Ascending aorta (tissue), 2 donors: ENCODE data around the gene FNDC5. TPM values are rescaled to one million over a fixed set of nuclear protein-coding genes. Genes with fewer than 3 reads are reported as not detected.
A peak's percentile ranks its signal among the peaks of the same experiment; 100 is the strongest.

Experiments
- DNase-seq, 2 donors: peaks; one replicate each; pipeline ENCODE4 v3.0.0-alpha.2; 2019; ENCODE audit warnings: low spot score in 2 of 2
- H3K27ac ChIP-seq, 2 donors: fragments of 200-600 bp; sonication (generic); one replicate each; pipeline ENCODE4 v1.5.1; 2016 to 2017; ENCODE audit warnings: mild to moderate bottlenecking in 1 of 2
- H3K27me3 ChIP-seq: fragments of 200-600 bp; sonication (generic); one replicate; pipeline ENCODE4 v1.5.1; 2017
- H3K36me3 ChIP-seq, 2 donors: fragments of 200-600 bp; sonication (generic); one replicate each; pipeline ENCODE4 v1.5.1; 2016
- H3K4me1 ChIP-seq, 2 donors: fragments of 200-600 bp; sonication (generic); one replicate each; pipeline ENCODE4 v1.5.1; 2016 to 2017; ENCODE audit warnings: mild to moderate bottlenecking in 1 of 2
- H3K4me3 ChIP-seq, 2 donors: fragments of 200-600 bp; sonication (generic); one replicate each; pipeline ENCODE4 v1.5.1; 2016 to 2017; ENCODE audit warnings: mild to moderate bottlenecking in 1 of 2
- H3K9me3 ChIP-seq, 2 donors: fragments of 200-600 bp; sonication (generic); one replicate each; pipeline ENCODE4 v1.5.1; 2016
- intact Hi-C: fragments of 100-400 bp; cut with DNase I; formaldehyde crosslinking; loops from one replicate; pipeline ENCODE4 v1.15.1; 2023
- total RNA-seq: library from RNA; depleted of rRNA; stranded (reverse); fragments of >200 nt; gene quantifications from one replicate; pipeline ENCODE4 v1.1.0, GENCODE V29; 2016
- TF ChIP-seq, protein P1 (sequence below), 3 experiments: fragments of 200-600 bp in 2 of 3; fragments of 450-650 bp in 1 of 3; sonication (generic) in 2 of 3; IDR thresholded peaks; one replicate each; pipeline ENCODE4 v1.5.1; 2016 to 2019; ENCODE audit warnings: antibody characterized with exemption in 3 of 3, mild to moderate bottlenecking in 1 of 3, moderate library complexity in 1 of 3

FNDC5 gene
- total RNA-seq = 8.9 TPM

DNA sequence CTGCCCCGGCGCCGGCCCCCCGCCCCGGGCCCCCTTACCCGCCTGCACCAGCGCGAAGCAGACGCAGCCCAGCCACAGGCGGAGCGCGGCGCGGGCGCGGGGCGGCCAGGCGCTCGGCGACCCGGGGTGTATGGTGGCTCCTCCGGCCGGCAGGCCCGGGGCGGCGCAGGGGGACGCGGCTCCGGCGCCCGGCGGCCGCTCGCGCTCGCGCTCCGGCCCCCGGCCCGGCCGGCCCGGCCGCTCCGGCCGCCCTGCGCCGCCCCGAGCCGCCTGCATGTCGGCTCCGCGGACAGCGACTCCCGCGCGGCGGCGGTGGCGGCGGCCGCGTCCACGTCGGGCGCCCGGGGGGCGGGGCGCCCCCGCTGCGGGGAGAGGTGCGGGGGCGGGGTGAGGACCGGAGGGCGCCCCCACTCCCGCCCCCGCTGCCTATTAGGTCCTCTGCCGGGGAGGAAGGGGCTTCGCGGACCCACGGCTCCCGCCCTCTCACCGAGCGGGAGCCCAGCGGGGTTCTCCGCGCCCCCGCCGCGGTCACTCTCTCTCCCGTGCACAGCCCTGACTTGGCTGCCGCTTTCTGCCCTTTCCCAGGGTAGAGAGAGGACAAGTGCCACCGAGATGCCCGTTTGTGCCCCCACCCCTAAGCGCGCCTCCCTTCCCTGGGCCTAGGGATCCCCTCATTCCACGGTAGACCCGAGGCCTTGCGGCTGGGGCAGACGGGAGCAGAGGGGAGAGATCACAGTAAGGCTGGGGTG, at the start of gene FNDC5:
Gene FNDC5 (minus strand): TSS at position 298 of the 749 bp plus-strand sequence.
- no peak for DNase-seq
- Histone ChIP-seq H3K9me3 (no peaks in the 10 kb centered on the region), H3K27me3 (no peaks in the 10 kb centered on the region), H3K4me3 (peak within 1 kb of the TSS; percentile 56 to 77), H3K27ac (peak within 1 kb of the TSS in 1 of 2 donors; percentile 11), H3K36me3 (no peaks in the 10 kb centered on the region), H3K4me1 (peaks cover 4 to 24% of the 10 kb centered on the region in 2 donors)
- TF ChIP-seq, protein P1, sequence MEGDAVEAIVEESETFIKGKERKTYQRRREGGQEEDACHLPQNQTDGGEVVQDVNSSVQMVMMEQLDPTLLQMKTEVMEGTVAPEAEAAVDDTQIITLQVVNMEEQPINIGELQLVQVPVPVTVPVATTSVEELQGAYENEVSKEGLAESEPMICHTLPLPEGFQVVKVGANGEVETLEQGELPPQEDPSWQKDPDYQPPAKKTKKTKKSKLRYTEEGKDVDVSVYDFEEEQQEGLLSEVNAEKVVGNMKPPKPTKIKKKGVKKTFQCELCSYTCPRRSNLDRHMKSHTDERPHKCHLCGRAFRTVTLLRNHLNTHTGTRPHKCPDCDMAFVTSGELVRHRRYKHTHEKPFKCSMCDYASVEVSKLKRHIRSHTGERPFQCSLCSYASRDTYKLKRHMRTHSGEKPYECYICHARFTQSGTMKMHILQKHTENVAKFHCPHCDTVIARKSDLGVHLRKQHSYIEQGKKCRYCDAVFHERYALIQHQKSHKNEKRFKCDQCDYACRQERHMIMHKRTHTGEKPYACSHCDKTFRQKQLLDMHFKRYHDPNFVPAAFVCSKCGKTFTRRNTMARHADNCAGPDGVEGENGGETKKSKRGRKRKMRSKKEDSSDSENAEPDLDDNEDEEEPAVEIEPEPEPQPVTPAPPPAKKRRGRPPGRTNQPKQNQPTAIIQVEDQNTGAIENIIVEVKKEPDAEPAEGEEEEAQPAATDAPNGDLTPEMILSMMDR (IDR thresholded peaks at IDR 0.05) = no peak
- intact Hi-C loops = loop anchor here (2.0 kb wide), 1 partner anchor 54 kb away; the partner anchor contains the start of genes S100PBP and YARS1

- Histone ChIP-seq H3K4me3 (no peak overlapping the region), H3K27me3 (no peaks in the 10 kb centered on the region), H3K4me1 (peaks cover 0 to 4% of the 10 kb centered on the region in 2 donors), H3K27ac (no peak overlapping the region), H3K36me3 (no peaks in the 10 kb centered on the region), H3K9me3 (no peaks in the 10 kb centered on the region)
- intact Hi-C loops = no loop called here
- TF ChIP-seq, protein P1 (IDR thresholded peaks at IDR 0.05) = no peak
- DNase-seq = no peak
Observed at GRCh38 chr1:32919811-32920733, 49.4 kb upstream of the FNDC5 start.

DNA sequence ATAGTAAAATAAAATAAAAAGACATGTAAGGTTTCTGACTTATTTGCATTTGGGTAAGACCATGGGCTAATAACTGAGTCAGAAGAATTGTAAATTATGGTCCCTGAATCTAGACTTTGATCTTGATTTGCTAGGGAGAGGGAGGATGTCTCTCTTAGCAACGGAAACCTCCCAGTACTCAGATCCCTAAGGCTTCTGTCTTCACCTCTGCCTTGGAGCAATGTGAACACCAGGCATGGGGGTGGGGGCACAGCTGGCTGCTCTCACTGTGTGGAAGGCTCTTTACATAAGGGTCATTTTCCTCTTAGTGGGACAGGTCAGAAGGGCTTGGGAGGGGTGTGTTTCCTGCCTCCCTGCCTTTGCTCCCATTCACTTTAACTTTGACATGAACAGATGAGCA, 47.5 kb upstream of the FNDC5 start:
- H3K27ac ChIP-seq = no peak overlapping the region
- no peaks in the 10 kb centered on the region for H3K9me3 ChIP-seq
- TF ChIP-seq, protein P1 (IDR thresholded peaks at IDR 0.05) = no peak
- H3K4me1 ChIP-seq = peaks cover 0 to 4% of the 10 kb centered on the region in 2 donors
- H3K27me3 ChIP-seq = no peaks in the 10 kb centered on the region
- H3K36me3 ChIP-seq = no peaks in the 10 kb centered on the region
- no peak for DNase-seq
- H3K4me3 ChIP-seq = no peak overlapping the region
- intact Hi-C loops = no loop called here

GRCh38 chr1:32917521-32917920, 46.8 kb upstream of the FNDC5 start:
- Histone ChIP-seq H3K36me3 (no peaks in the 10 kb centered on the region), H3K9me3 (no peaks in the 10 kb centered on the region), H3K27me3 (no peaks in the 10 kb centered on the region), H3K4me3 (no peak overlapping the region), H3K27ac (no peak overlapping the region), H3K4me1 (peaks cover 0 to 4% of the 10 kb centered on the region in 2 donors)
- no peak for DNase-seq
- intact Hi-C loops = no loop called here
- TF ChIP-seq, protein P1 (IDR thresholded peaks at IDR 0.05) = no peak

DNA sequence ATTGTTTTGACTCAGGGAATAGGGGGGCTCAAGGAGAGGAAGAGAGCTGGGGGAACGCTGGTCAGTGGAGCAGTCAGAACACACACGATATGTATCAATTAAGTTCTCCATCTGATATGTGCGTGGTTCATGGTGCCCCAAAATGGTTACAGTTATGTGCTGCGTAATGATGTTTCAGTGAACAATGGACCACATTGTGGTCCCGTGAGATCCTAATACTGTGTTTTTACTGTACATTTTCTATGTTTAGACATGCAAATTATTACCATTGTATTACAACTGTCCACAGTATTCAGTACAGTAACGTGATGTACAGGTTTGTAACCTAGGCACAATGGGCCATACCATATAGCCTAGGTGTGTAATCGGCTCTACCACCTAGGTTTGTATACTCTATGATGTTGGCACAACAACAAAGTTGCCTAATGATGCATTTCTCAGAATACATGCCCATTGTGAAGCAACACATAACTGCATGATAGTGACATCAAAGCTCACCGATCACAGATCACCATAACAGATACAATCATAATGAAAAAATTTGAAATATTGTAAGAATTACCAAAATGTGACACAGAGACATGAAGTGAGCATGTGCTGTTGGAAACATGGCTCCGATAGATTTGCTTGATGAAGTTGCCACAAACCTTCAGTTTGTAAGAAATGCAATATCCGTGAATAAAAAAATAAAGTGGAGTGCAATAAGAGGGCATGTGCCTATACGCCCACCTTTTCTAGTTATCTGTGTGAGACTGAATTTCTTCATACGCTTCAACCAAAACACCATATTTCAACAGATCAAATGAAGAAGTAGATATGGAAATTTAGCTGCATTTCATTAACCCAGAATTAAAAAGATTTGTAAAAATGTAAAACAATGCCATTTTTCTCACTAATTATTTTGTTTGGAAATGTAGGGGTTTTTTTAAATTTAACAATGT, 45.3 kb upstream of the FNDC5 start:
- no peak for DNase-seq
- no peak overlapping the region for H3K27ac ChIP-seq
- TF ChIP-seq, protein P1 (IDR thresholded peaks at IDR 0.05) = no peak
- intact Hi-C loops = no loop called here
- H3K9me3 ChIP-seq = no peaks in the 10 kb centered on the region
- no peaks in the 10 kb centered on the region for H3K27me3 ChIP-seq
- no peaks in the 10 kb centered on the region for H3K36me3 ChIP-seq
- H3K4me1 ChIP-seq = peaks cover 0 to 1% of the 10 kb centered on the region in 2 donors
- H3K4me3 ChIP-seq = no peak overlapping the region
